SK-N-SH treated with all-trans-retinoic acid at 6 μM for 48 hours (cell line): Measurements from ENCODE around the gene PIGP.
"Not testable (repeated sequence)": the region's sequence is repeated elsewhere in the genome, so short reads cannot be mapped to it uniquely, and the experiment has no call there.

Experiments
- ATAC-seq: fragments of 200-7000 bp; cut with Tn5 transposase; 3 replicates; pipeline ENCODE4 v1.9.1; 2020; ENCODE audit warnings: mild to moderate bottlenecking, moderate library complexity
- ARNTL ChIP-seq: fragments of 450-650 bp; formaldehyde crosslinking; IDR thresholded peaks from 2 replicates; pipeline ENCODE4 v1.5.0; 2020; ENCODE audit warnings: low read depth, mild to moderate bottlenecking, moderate library complexity, borderline replicate concordance
- BACH2 ChIP-seq: fragments of 250-450 bp; sonication (Bioruptor Pico); IDR thresholded peaks from 2 replicates; pipeline ENCODE4 v1.9.0; 2021; ENCODE audit warnings: mild to moderate bottlenecking, borderline replicate concordance
- CREB5 ChIP-seq: fragments of 250-450 bp; sonication (Bioruptor Pico); IDR thresholded peaks from 2 replicates; pipeline ENCODE4 v1.5.1; 2020; ENCODE audit warnings: low read depth, mild to moderate bottlenecking, moderate library complexity
- CSDC2 ChIP-seq: fragments of 250-450 bp; sonication (Bioruptor Pico); IDR thresholded peaks from 2 replicates; pipeline ENCODE4 v1.5.0; 2020; ENCODE audit warnings: mild to moderate bottlenecking, moderate library complexity
- CSRNP3 ChIP-seq: fragments of 250-450 bp; sonication (Bioruptor Pico); IDR thresholded peaks from 2 replicates; pipeline ENCODE4 v1.5.1; 2021; ENCODE audit warnings: mild to moderate bottlenecking, moderate library complexity
- ESRRG ChIP-seq: fragments of 250-450 bp; sonication (Bioruptor Pico); IDR thresholded peaks from 2 replicates; pipeline ENCODE4 v1.6.1; 2021; ENCODE audit warnings: mild to moderate bottlenecking
- GLIS3 ChIP-seq: fragments of 250-450 bp; sonication (Bioruptor Pico); IDR thresholded peaks from 2 replicates; pipeline ENCODE4 v1.5.0; 2020; ENCODE audit warnings: mild to moderate bottlenecking, moderate library complexity
- OSR1 ChIP-seq: fragments of 250-450 bp; sonication (Bioruptor Pico); IDR thresholded peaks from 2 replicates; pipeline ENCODE4 v1.8.0; 2022; ENCODE audit warnings: moderate library complexity, mild to moderate bottlenecking, inconsistent platforms
- PATZ1 ChIP-seq: fragments of 250-450 bp; sonication (Bioruptor Pico); IDR thresholded peaks from 2 replicates; pipeline ENCODE4 v1.8.0; 2020; ENCODE audit warnings: mild to moderate bottlenecking, moderate library complexity, borderline replicate concordance
- POU6F1 ChIP-seq: fragments of 250-450 bp; sonication (Bioruptor Pico); IDR thresholded peaks from 2 replicates; pipeline ENCODE4 v1.8.0; 2021; ENCODE audit warnings: low read depth, mild to moderate bottlenecking, moderate library complexity, borderline replicate concordance
- RARB ChIP-seq: fragments of 250-450 bp; sonication (Bioruptor Pico); IDR thresholded peaks from 2 replicates; pipeline ENCODE4 v1.8.0; 2021; ENCODE audit warnings: mild to moderate bottlenecking, moderate library complexity
- TCF4 ChIP-seq: fragments of 250-450 bp; sonication (Bioruptor Pico); IDR thresholded peaks from 2 replicates; pipeline ENCODE4 v1.8.0; 2021; ENCODE audit warnings: mild to moderate bottlenecking, moderate library complexity, borderline replicate concordance
- TOX ChIP-seq: fragments of 250-450 bp; sonication (Bioruptor Pico); IDR thresholded peaks from 2 replicates; pipeline ENCODE4 v1.8.0; 2021; ENCODE audit warnings: mild to moderate bottlenecking, moderate library complexity, borderline replicate concordance
- ZC3H10 ChIP-seq: fragments of 250-450 bp; sonication (Bioruptor Pico); IDR thresholded peaks from 2 replicates; pipeline ENCODE4 v1.5.1; 2021; ENCODE audit warnings: mild to moderate bottlenecking, moderate library complexity
- ZFP3 ChIP-seq: fragments of 250-450 bp; sonication (Bioruptor Pico); IDR thresholded peaks from 2 replicates; pipeline ENCODE4 v1.5.0; 2020; ENCODE audit warnings: mild to moderate bottlenecking, moderate library complexity
- ZNF565 ChIP-seq: fragments of 450-650 bp; formaldehyde crosslinking; conservative IDR thresholded peaks from 2 replicates; pipeline ENCODE4 v1.5.0; 2020; ENCODE audit warnings: low read depth, mild to moderate bottlenecking, moderate library complexity
- ZNF70 ChIP-seq: fragments of 450-650 bp; formaldehyde crosslinking; IDR thresholded peaks from 2 replicates; pipeline ENCODE4 v1.5.0; 2020; ENCODE audit warnings: mild to moderate bottlenecking, moderate library complexity
- ZNF8 ChIP-seq: fragments of 450-650 bp; formaldehyde crosslinking; IDR thresholded peaks from 2 replicates; pipeline ENCODE4 v1.5.0; 2020; ENCODE audit warnings: mild to moderate bottlenecking, moderate library complexity
- TF ChIP-seq, protein P1 (sequence below): fragments of 250-450 bp; sonication (Bioruptor Pico); IDR thresholded peaks from 2 replicates; pipeline ENCODE4 v1.5.0; 2020; ENCODE audit warnings: mild to moderate bottlenecking, moderate library complexity

The PIGP gene

DNA sequence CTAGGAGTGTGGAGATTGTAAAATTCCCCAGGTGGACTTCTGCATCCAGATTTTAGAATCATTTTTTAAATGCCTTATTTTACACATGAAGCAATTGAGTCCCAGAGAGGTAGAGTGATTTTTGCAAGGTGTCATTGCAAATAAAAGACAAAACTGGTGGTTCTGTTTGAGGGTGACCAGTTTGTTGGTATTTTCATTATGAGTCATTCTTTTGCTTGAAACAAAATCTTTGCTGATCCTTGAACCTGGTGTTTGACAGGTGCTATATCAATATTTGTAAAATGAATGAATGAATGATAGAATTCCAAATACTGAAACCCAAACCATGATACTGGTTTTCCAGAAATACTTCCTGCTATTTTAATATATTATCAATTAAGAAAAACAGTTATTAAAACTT lies 44.3 kb upstream of the PIGP start:
- TF ChIP-seq ZNF8 (no peak), BACH2 (CRISPR knock-in tag) (no peak), ZNF565 (CRISPR knock-in tag) (no peak), GLIS3 (no peak), OSR1 (CRISPR knock-in tag) (no peak), ZFP3 (CRISPR knock-in tag) (no peak), TOX (CRISPR knock-in tag) (no peak), ZC3H10 (CRISPR knock-in tag) (no peak), ZNF70 (CRISPR knock-in tag) (no peak)
- TF ChIP-seq, protein P1, sequence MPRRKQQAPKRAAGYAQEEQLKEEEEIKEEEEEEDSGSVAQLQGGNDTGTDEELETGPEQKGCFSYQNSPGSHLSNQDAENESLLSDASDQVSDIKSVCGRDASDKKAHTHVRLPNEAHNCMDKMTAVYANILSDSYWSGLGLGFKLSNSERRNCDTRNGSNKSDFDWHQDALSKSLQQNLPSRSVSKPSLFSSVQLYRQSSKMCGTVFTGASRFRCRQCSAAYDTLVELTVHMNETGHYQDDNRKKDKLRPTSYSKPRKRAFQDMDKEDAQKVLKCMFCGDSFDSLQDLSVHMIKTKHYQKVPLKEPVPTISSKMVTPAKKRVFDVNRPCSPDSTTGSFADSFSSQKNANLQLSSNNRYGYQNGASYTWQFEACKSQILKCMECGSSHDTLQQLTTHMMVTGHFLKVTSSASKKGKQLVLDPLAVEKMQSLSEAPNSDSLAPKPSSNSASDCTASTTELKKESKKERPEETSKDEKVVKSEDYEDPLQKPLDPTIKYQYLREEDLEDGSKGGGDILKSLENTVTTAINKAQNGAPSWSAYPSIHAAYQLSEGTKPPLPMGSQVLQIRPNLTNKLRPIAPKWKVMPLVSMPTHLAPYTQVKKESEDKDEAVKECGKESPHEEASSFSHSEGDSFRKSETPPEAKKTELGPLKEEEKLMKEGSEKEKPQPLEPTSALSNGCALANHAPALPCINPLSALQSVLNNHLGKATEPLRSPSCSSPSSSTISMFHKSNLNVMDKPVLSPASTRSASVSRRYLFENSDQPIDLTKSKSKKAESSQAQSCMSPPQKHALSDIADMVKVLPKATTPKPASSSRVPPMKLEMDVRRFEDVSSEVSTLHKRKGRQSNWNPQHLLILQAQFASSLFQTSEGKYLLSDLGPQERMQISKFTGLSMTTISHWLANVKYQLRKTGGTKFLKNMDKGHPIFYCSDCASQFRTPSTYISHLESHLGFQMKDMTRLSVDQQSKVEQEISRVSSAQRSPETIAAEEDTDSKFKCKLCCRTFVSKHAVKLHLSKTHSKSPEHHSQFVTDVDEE (CRISPR knock-in tag), result no peak
- ATAC-seq, result no peak

GRCh38 chr21:37116459-37116858 lies 43.6 kb upstream of the PIGP start:
- ATAC-seq, result not testable (repeated sequence)

DNA sequence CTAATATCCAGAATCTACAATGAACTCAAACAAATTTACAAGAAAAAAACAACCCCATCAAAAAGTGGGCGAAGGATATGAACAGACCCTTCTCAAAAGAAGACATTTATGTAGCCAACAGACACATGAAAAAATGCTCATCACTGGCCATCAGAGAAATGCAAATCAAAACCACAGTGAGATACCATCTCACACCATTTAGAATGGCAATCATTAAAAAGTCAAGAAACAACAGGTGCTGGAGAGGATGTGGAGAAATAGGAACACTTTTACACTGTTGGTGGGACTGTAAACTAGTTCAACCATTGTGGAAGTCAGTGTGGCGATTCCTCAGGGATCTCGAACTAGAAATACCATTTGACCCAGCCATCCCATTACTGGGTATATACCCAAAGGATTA lies 41.4 kb upstream of the PIGP start:
- not testable (repeated sequence) for ATAC-seq

DNA sequence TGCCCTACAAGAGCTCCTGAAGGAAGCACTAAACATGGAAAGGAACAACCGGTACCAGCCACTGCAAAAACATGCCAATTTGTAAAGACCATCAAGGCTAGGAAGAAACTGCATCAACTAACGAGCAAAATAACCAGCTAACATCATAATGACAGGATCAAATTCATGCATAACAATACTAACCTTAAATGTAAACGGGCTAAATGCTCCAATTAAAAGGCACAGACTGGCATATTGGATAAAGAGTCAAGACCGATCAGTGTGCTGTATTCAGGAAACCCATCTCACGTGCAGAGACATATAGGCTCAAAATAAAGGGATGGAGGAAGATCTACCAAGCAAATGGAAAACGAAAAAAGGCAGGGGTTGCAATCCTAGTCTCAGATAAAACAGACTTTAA lies 38.2 kb upstream of the PIGP start:
- ATAC-seq, result not testable (repeated sequence)

- ATAC-seq, result no peak
- TF ChIP-seq ESRRG, result no peak
- TF ChIP-seq ZNF70 (CRISPR knock-in tag), result no peak
- TF ChIP-seq CSDC2 (CRISPR knock-in tag), result no peak
- no peak for TF ChIP-seq POU6F1
- no peak for TF ChIP-seq CSRNP3 (CRISPR knock-in tag)
- TF ChIP-seq OSR1 (CRISPR knock-in tag), result no peak
- TF ChIP-seq ZNF8, result no peak
- no peak for TF ChIP-seq ZC3H10 (CRISPR knock-in tag)
- no peak for TF ChIP-seq RARB (CRISPR knock-in tag)
- TF ChIP-seq ARNTL (CRISPR knock-in tag), result no peak
- no peak for TF ChIP-seq GLIS3
- no peak for TF ChIP-seq ZFP3 (CRISPR knock-in tag)
Observed at GRCh38 chr21:37106998-37107397, 34.1 kb upstream of the PIGP start.

DNA sequence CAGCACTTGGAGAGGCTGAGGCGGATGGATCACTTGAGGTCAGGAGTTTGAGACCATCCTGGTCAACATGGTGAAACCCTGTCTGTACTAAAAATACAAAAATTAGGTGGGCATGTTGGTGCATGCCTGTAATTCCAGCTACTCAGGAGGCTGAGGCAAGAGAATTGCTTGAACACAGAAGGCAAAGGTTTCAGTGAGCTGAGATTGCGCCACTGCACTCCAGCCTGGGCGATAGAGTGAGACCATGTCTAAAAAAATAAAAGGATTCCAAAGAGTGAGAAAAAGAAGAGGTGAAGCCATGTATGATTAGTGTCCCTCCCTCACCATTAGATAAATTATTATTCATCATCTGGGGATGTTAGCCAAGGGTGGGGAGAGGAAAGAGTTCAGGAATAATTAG lies 29.9 kb upstream of the PIGP start:
- not testable (repeated sequence) for ATAC-seq

GRCh38 chr21:37101384-37101783 lies 28.5 kb upstream of the PIGP start:
- ATAC-seq, result no peak
- TF ChIP-seq ARNTL (CRISPR knock-in tag), result no peak
- TF ChIP-seq ZC3H10 (CRISPR knock-in tag), result no peak
- TF ChIP-seq ESRRG, result no peak
- TF ChIP-seq OSR1 (CRISPR knock-in tag), result no peak
- TF ChIP-seq ZNF70 (CRISPR knock-in tag), result no peak
- no peak for TF ChIP-seq POU6F1
- no peak for TF ChIP-seq RARB (CRISPR knock-in tag)
- no peak for TF ChIP-seq BACH2 (CRISPR knock-in tag)
- no peak for TF ChIP-seq TCF4 (CRISPR knock-in tag)
- TF ChIP-seq CREB5, result no peak
- TF ChIP-seq PATZ1 (CRISPR knock-in tag), result no peak
- TF ChIP-seq TOX (CRISPR knock-in tag), result no peak
- no peak for TF ChIP-seq GLIS3
